Liver (tissue), 9 donors: ENCODE results near the gene RAVER2. TPM values are rescaled to one million over a fixed set of nuclear protein-coding genes. Genes with fewer than 3 reads are reported as not detected.

Experiments
- DNase-seq: peaks from one replicate; pipeline ENCODE4 v3.0.0-alpha.2; 2017; ENCODE audit warnings: low spot score
- H3K27ac ChIP-seq, 2 donors: one replicate each; pipeline ENCODE4 v1.7.0; 2013; ENCODE audit warnings: inconsistent platforms in 2 of 2, low read length in 2 of 2, control low read depth in 1 of 2, low read depth in 1 of 2, mild to moderate bottlenecking in 1 of 2
- H3K27me3 ChIP-seq, 4 donors: one replicate each; pipeline versions ENCODE4 v1.6.1 to v1.7.0; 2013; ENCODE audit warnings: low read length in 3 of 4, inconsistent platforms in 1 of 4, mild to moderate bottlenecking in 1 of 4, moderate library complexity in 1 of 4; ENCODE audit not compliant: control insufficient read depth in 4 of 4, insufficient read depth in 4 of 4
- H3K36me3 ChIP-seq, 4 donors: one replicate each; pipeline versions ENCODE4 v1.6.1 to v1.7.0; 2013; ENCODE audit warnings: low read length in 3 of 4, mild to moderate bottlenecking in 3 of 4, low read depth in 1 of 4, moderate library complexity in 1 of 4; ENCODE audit not compliant: control insufficient read depth in 4 of 4, insufficient read depth in 3 of 4
- H3K4me1 ChIP-seq, 4 donors: one replicate each; pipeline versions ENCODE4 v1.6.1 to v1.7.0; 2013; ENCODE audit warnings: low read length in 3 of 4, mild to moderate bottlenecking in 3 of 4, moderate library complexity in 1 of 4; ENCODE audit not compliant: control insufficient read depth in 4 of 4, insufficient read depth in 4 of 4
- H3K4me3 ChIP-seq, 3 donors: one replicate each; pipeline versions ENCODE4 v1.6.1 to v1.7.0; 2013; ENCODE audit warnings: low read length in 3 of 3, control low read depth in 1 of 3, low read depth in 1 of 3, mild to moderate bottlenecking in 1 of 3
- H3K9ac ChIP-seq, 2 donors: one replicate each; pipeline ENCODE4 v1.7.0; 2013; ENCODE audit warnings: low read length in 2 of 2, mild to moderate bottlenecking in 2 of 2, moderate library complexity in 2 of 2, control low read depth in 1 of 2, low read depth in 1 of 2
- H3K9me3 ChIP-seq, 4 donors: one replicate each; pipeline versions ENCODE4 v1.6.1 to v1.7.0; 2013; ENCODE audit warnings: low read length in 3 of 4; ENCODE audit not compliant: control insufficient read depth in 4 of 4
- ATF3 ChIP-seq: IDR thresholded peaks from 2 replicates; pipeline ENCODE4 v1.6.1; 2016; ENCODE audit warnings: antibody characterized with exemption
- EGR1 ChIP-seq, 2 donors: IDR thresholded peaks; 2 replicates each; pipeline ENCODE4 v1.6.1; 2016 to 2018; ENCODE audit warnings: antibody characterized with exemption in 2 of 2, low read depth in 2 of 2
- FOXA1 ChIP-seq: IDR thresholded peaks from 2 replicates; pipeline ENCODE4 v1.6.1; 2016; ENCODE audit warnings: antibody characterized with exemption
- GABPA ChIP-seq, 2 donors: IDR thresholded peaks in 1 of 2; conservative IDR thresholded peaks in 1 of 2; 2 replicates each; pipeline ENCODE4 v1.6.1; 2016; ENCODE audit warnings: antibody characterized with exemption in 2 of 2, mild to moderate bottlenecking in 1 of 2, moderate library complexity in 1 of 2
- HNF4A ChIP-seq, 2 donors: conservative IDR thresholded peaks; 2 replicates each; pipeline ENCODE4 v1.6.1; 2016; ENCODE audit warnings: antibody characterized with exemption in 2 of 2, mild to moderate bottlenecking in 2 of 2
- HNF4G ChIP-seq: IDR thresholded peaks from 2 replicates; pipeline ENCODE4 v1.6.1; 2016; ENCODE audit warnings: antibody characterized with exemption
- JUND ChIP-seq, 2 donors: IDR thresholded peaks; 2 replicates each; pipeline ENCODE4 v1.6.1; 2016; ENCODE audit warnings: antibody characterized with exemption in 2 of 2
- NR2F2 ChIP-seq: IDR thresholded peaks from 2 replicates; pipeline ENCODE4 v1.6.1; 2016; ENCODE audit warnings: antibody characterized with exemption
- RAD21 ChIP-seq, 2 donors: IDR thresholded peaks; 2 replicates each; pipeline ENCODE4 v1.6.1; 2016; ENCODE audit warnings: antibody characterized with exemption in 2 of 2, mild to moderate bottlenecking in 2 of 2
- RXRA ChIP-seq, 2 donors: IDR thresholded peaks; 2 replicates each; pipeline ENCODE4 v1.6.1; 2017 to 2018; ENCODE audit warnings: antibody characterized with exemption in 2 of 2, mild to moderate bottlenecking in 1 of 2
- SP1 ChIP-seq: IDR thresholded peaks from 2 replicates; pipeline ENCODE4 v1.6.1; 2018; ENCODE audit warnings: antibody characterized with exemption, mild to moderate bottlenecking
- TAF1 ChIP-seq: conservative IDR thresholded peaks from 2 replicates; pipeline ENCODE4 v1.6.1; 2016; ENCODE audit warnings: antibody characterized with exemption, mild to moderate bottlenecking
- YY1 ChIP-seq: IDR thresholded peaks from 2 replicates; pipeline ENCODE4 v1.6.1; 2016; ENCODE audit warnings: antibody characterized with exemption, mild to moderate bottlenecking
- ZBTB33 ChIP-seq: IDR thresholded peaks from 2 replicates; pipeline ENCODE4 v1.6.1; 2016; ENCODE audit warnings: antibody characterized with exemption
- WGBS: extraction: QIAGEN DNeasy Blood & Tissue Kit; methylation state at CpG from one replicate; pipeline ENCODE4 v1.1.7; 2013; 5-methylcytosine and 5-hydroxymethylcytosine counted together
- polyA plus RNA-seq, 2 donors: library from polyadenylated mRNA; stranded (reverse) in 1 of 2; unstranded in 1 of 2; fragments of 200-250 nt in 1 of 2; fragments of >200 nt in 1 of 2; fragmentation: Nextera tagmentation in 1 of 2; extraction: Ambion mirVana in 1 of 2; gene quantifications; one replicate each; pipeline versions ENCODE4 v1.2.1 to v1.2.3, GENCODE V29; 2013 to 2015
- total RNA-seq, 2 donors: library from RNA; depleted of rRNA; stranded (reverse); fragments of >200 nt; gene quantifications; one replicate each; pipeline ENCODE4 v1.2.3, GENCODE V29; 2014
- TF ChIP-seq, protein P1 (sequence below): fragments of 150-350 bp; IDR thresholded peaks from 2 replicates; pipeline ENCODE4 v1.5.1; 2017; ENCODE audit warnings: improper control_type of control experiment, low read depth, low read length; ENCODE audit not compliant: missing input control
- TF ChIP-seq, protein P2 (sequence below): IDR thresholded peaks from 2 replicates; pipeline ENCODE4 v1.6.1; 2016; ENCODE audit warnings: antibody characterized with exemption
- donor health status: healthy.
- donor health status: healthy.
- donor health status: healthy.
- donor health status: healthy.
- donor health status: healthy.

The RAVER2 gene
- total and polyA plus RNA-seq, 4 donors, result 0.40 to 6.7 (median 0.96) TPM

- no peaks in the 10 kb centered on the region for H3K36me3 ChIP-seq
- no peaks in the 10 kb centered on the region for H3K4me1 ChIP-seq
- DNase-seq, result no peak
These were observed 15.1 kb downstream of the RAVER2 start for GRCh38 chr1:64759968-64760367.

GRCh38 chr1:64765012-64765411, 20.1 kb downstream of the RAVER2 start:
- 94% methylated on average over 1 of the region's 1 CpG for WGBS
- H3K27ac ChIP-seq, result no peak overlapping the region
- DNase-seq, result no peak
- H3K36me3 ChIP-seq, result no peaks in the 10 kb centered on the region
- no peak overlapping the region for H3K4me3 ChIP-seq
- no peaks in the 10 kb centered on the region for H3K27me3 ChIP-seq
- H3K9ac ChIP-seq, result no peak overlapping the region
- TF ChIP-seq ATF3 (no peak), ZBTB33 (no peak), NR2F2 (no peak)
- TF ChIP-seq, protein P1, sequence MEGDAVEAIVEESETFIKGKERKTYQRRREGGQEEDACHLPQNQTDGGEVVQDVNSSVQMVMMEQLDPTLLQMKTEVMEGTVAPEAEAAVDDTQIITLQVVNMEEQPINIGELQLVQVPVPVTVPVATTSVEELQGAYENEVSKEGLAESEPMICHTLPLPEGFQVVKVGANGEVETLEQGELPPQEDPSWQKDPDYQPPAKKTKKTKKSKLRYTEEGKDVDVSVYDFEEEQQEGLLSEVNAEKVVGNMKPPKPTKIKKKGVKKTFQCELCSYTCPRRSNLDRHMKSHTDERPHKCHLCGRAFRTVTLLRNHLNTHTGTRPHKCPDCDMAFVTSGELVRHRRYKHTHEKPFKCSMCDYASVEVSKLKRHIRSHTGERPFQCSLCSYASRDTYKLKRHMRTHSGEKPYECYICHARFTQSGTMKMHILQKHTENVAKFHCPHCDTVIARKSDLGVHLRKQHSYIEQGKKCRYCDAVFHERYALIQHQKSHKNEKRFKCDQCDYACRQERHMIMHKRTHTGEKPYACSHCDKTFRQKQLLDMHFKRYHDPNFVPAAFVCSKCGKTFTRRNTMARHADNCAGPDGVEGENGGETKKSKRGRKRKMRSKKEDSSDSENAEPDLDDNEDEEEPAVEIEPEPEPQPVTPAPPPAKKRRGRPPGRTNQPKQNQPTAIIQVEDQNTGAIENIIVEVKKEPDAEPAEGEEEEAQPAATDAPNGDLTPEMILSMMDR, result no peak
- TF ChIP-seq, protein P2, sequence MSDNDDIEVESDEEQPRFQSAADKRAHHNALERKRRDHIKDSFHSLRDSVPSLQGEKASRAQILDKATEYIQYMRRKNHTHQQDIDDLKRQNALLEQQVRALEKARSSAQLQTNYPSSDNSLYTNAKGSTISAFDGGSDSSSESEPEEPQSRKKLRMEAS, result no peak
- H3K9me3 ChIP-seq, result no peaks in the 10 kb centered on the region
- no peaks in the 10 kb centered on the region for H3K4me1 ChIP-seq

More at GRCh38 chr1:64759968-64760367, 15.1 kb downstream of the RAVER2 start:
- Histone ChIP-seq H3K9me3 (peaks cover 2 to 5% (median 3%) of the 10 kb centered on the region in 4 donors), H3K27ac (no peak overlapping the region), H3K4me3 (no peak overlapping the region), H3K27me3 (no peaks in the 10 kb centered on the region), H3K9ac (no peak overlapping the region)
- 93% methylated on average over 1 of the region's 1 CpG for WGBS
- TF ChIP-seq ATF3 (no peak), HNF4A (conservative IDR thresholded peaks at IDR 0.05) (no peak)

DNA sequence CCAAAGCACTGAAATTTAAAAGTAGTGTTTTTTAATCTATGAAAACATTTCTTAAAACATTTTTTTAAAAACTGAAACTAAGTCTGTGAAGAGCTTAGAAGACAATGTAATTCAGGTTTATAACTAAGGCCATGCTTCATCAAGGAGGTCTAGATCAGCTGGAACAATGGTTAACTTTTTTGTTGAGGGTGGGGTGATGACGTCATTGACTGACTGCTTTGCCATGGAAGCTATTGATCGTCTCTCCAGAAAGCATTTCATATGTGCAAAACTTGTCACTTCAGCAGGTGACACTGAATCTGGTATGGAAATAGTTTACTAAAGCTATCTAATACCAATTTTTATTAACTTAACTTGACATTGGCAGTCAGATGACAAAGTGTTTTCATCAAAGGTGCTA, 21.0 kb downstream of the RAVER2 start:
- Histone ChIP-seq H3K9ac (no peak overlapping the region), H3K9me3 (no peaks in the 10 kb centered on the region), H3K36me3 (no peaks in the 10 kb centered on the region), H3K4me1 (no peaks in the 10 kb centered on the region), H3K27ac (no peak overlapping the region), H3K4me3 (no peak overlapping the region), H3K27me3 (no peaks in the 10 kb centered on the region)
- DNase-seq, result no peak
- 38% methylated on average over 2 of the region's 2 CpGs for WGBS
- TF ChIP-seq, protein P2, result no peak
- TF ChIP-seq RAD21 (IDR thresholded peaks at IDR 0.05) (no peak), RXRA (IDR thresholded peaks at IDR 0.05) (no peak), HNF4G (no peak), ATF3 (no peak), HNF4A (conservative IDR thresholded peaks at IDR 0.05) (no peak), JUND (IDR thresholded peaks at IDR 0.05) (no peak), GABPA (IDR thresholded peaks at IDR 0.05 in 1 of 2, conservative IDR thresholded peaks at IDR 0.05 in 1 of 2) (no peak), SP1 (no peak), FOXA1 (no peak), YY1 (no peak), NR2F2 (no peak), EGR1 (IDR thresholded peaks at IDR 0.05; ENCODE audit: low read depth in 2 of 2) (no peak), TAF1 (no peak)
- TF ChIP-seq, protein P1, result no peak
